ENCODE measurements around the gene MRPL11. TPM values are rescaled to one million over a fixed set of nuclear protein-coding genes. Genes with fewer than 3 reads are reported as not detected.

MRPL11 gene
- total RNA-seq, 1 experiment from 2014 or later = 105 TPM

DNA sequence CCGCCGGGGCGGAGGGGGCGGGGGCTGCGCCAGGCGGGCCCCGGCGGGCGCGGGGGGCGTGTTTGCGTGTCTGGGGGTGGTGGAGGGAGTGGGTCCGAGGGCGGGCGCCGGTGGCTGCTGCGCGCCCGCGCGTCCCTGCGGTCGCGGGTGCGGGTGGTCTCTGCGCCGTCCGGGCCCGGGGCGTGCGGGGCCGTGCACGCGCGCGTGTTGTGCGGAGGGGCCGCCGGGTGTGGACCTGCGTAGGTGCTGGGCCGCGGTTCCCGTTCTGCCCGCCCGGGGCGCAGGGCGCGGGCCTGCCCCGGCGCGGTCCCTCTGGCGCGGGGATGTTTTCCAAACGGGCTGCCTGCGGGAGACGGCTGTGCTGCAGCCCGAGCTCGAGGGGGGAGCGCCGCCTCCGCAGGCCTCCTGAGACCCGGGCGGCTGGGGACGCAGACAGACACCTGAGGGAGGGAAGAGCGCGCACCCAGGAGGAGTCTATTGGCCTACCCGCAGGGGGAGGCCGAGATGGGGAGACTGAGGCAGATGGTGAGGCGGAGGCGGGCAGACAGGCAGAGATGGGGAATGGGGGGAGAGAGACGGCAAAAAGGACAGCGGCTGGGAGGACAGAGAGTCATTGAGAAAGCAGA is 28.5 kb upstream of the MRPL11 start:
- peak overlapping the region; percentile 34 for H3K9ac ChIP-seq (ENCODE audit: extremely low read depth, insufficient read length, low read length)
- H3K27ac Mint-ChIP-seq = no peak overlapping the region; a peak in 1 of 7 replicates

More for the DNA sequence above, 28.5 kb upstream of the MRPL11 start:
- H3K23me2 ChIP-seq (ENCODE audit: insufficient read length, low read depth, low read length, poor library complexity, severe bottlenecking) = peaks cover 6% of the 10 kb centered on the region
- H3K4me1 ChIP-seq (ENCODE audit: insufficient read depth, low read length) = no peaks in the 10 kb centered on the region; the same call in 1 of the 2 replicates
- H3K79me2 ChIP-seq (ENCODE audit: insufficient read depth, low read length) = no peaks in the 10 kb centered on the region
- H2AK5ac ChIP-seq (ENCODE audit: insufficient read length, low read length) = no peak overlapping the region
- Mint-ChIP-seq H3K4me3 (peak overlapping the region; percentile 74 to 92), H3K9me3 (peaks cover 10 to 16% of the 10 kb centered on the region in 2 experiments; a peak in 4 of 5 replicates), H3K36me3 (ENCODE audit: insufficient read depth in 1 of 3, low read depth in 3 of 3) (peaks cover 2 to 27% (median 7%) of the 10 kb centered on the region in 3 experiments; a peak in 6 of 7 replicates), H3K27me3 (ENCODE audit: low read depth) (peaks cover 8% of the 10 kb centered on the region), H3K4me1 (peaks cover 21 to 36% of the 10 kb centered on the region in 2 experiments)
- no peak overlapping the region for H2BK120ac ChIP-seq (ENCODE audit: low read depth, low read length, poor library complexity, severe bottlenecking)
- no peak overlapping the region for H3K14ac ChIP-seq (ENCODE audit: insufficient read depth, low read length)
- H3K18ac ChIP-seq (ENCODE audit: insufficient read length, low read depth, low read length) = no peak overlapping the region
- H4K91ac ChIP-seq (ENCODE audit: insufficient read length, low read depth, low read length) = no peak overlapping the region
- peak overlapping the region; percentile 73 for H3K4me2 ChIP-seq (ENCODE audit: insufficient read depth, insufficient read length, low read length)
- no peak overlapping the region for H3T11ph ChIP-seq (ENCODE audit: low read length)
- no peak overlapping the region for H2BK12ac ChIP-seq (ENCODE audit: insufficient read length, low read depth, low read length)
- no peak overlapping the region for H3K56ac ChIP-seq (ENCODE audit: insufficient read length, low read depth, low read length)
- H3K27me3 ChIP-seq (ENCODE audit: insufficient read depth, low read length) = no peaks in the 10 kb centered on the region
- no peak overlapping the region for H2AFZ ChIP-seq (ENCODE audit: low read length)
- no peak overlapping the region for H2BK5ac ChIP-seq (ENCODE audit: insufficient read length, low read length)
- H4K5ac ChIP-seq (ENCODE audit: insufficient read length, low read depth, low read length) = no peak overlapping the region
- H3K23ac ChIP-seq (ENCODE audit: insufficient read length, low read depth, low read length) = no peak overlapping the region
- no peak for DNase-seq
- no peak overlapping the region for H4K8ac ChIP-seq (replicated peaks; ENCODE audit: insufficient read length, low read depth, low read length)
- no peak overlapping the region for H2BK15ac ChIP-seq (ENCODE audit: low read depth, low read length)
- no peak overlapping the region for H2BK20ac ChIP-seq (ENCODE audit: low read depth, low read length, poor library complexity, severe bottlenecking)
- H3K79me1 ChIP-seq (ENCODE audit: insufficient read depth, low read depth, low read length, poor library complexity, severe bottlenecking) = no peaks in the 10 kb centered on the region
- H3K9me3 ChIP-seq (ENCODE audit: control insufficient read depth, low read depth, low read length) = no peaks in the 10 kb centered on the region
- H3K27ac ChIP-seq (ENCODE audit: insufficient read length, low read depth, low read length) = no peak overlapping the region
- H4K20me1 ChIP-seq (ENCODE audit: control insufficient read depth, insufficient read depth, insufficient read length) = no peaks in the 10 kb centered on the region
- no peak overlapping the region for H3K4ac ChIP-seq (ENCODE audit: low read depth, low read length)
- no CpG with 5 or more reads among the region's 72 CpGs for WGBS (ENCODE audit: extremely low coverage, insufficient read length, low lambda C conversion rate)
- TF ChIP-seq, protein P1, sequence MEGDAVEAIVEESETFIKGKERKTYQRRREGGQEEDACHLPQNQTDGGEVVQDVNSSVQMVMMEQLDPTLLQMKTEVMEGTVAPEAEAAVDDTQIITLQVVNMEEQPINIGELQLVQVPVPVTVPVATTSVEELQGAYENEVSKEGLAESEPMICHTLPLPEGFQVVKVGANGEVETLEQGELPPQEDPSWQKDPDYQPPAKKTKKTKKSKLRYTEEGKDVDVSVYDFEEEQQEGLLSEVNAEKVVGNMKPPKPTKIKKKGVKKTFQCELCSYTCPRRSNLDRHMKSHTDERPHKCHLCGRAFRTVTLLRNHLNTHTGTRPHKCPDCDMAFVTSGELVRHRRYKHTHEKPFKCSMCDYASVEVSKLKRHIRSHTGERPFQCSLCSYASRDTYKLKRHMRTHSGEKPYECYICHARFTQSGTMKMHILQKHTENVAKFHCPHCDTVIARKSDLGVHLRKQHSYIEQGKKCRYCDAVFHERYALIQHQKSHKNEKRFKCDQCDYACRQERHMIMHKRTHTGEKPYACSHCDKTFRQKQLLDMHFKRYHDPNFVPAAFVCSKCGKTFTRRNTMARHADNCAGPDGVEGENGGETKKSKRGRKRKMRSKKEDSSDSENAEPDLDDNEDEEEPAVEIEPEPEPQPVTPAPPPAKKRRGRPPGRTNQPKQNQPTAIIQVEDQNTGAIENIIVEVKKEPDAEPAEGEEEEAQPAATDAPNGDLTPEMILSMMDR (conservative IDR thresholded peaks at IDR 0.05) = peak; percentile 44
